HG02840 (cell line): ENCODE measurements around the gene APOBEC3G.

Experiments used
- ATAC-seq: cut with Tn5 transposase; IDR thresholded peaks from one replicate; pipeline ENCODE4 v1.9.1; 2021; ENCODE audit warnings: mild to moderate bottlenecking, moderate library complexity, moderate number of reproducible peaks; ENCODE audit not compliant: unreplicated experiment, low FRiP score

Gene APOBEC3G

DNA sequence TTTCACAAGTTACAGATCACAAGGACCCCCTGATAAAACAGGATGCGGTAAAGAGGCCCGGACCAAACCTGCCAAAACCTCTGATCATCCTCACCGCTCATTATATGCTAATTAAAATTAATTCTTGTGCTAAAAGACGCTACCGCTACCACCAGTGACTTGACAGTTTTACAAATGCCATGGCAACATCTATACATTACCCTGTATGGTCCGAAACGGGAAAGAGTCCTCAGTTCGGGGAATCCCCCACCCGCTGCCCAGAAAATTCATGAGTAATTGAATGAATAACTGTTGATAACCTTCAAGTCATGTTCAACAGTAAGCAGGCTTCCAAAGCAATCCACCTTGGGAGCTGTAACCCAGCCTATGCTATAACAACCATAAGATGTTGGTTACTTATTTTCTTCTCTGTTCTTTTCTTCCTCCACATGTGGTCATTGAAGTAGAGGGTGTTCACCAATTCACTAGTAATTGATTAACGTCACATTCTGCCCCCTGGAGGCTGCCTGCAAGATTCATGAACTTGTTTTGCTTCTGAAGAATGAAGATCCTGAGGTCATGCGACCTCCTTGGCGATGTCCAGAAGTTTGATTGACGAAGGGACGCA, 40.6 kb downstream of the APOBEC3G start:
- no peak for ATAC-seq

DNA sequence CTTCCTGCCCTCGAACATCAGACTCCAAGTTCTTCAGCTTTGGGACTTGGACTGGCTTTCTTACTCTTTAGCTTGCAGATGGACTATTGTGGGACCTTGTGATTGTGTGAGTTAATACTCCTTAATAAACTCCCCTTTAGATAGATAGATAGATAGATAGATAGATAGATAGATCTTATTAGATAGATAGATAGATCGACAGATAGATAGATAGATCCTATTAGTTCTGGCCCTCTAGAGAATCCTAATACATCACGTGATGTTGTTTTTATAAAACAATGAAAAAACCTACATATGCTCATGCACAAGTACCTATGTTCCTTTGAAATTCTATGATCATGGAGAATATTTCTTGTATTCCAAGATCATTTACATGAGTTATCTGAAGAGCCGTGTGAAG, 43.9 kb downstream of the APOBEC3G start:
- no peak for ATAC-seq

DNA sequence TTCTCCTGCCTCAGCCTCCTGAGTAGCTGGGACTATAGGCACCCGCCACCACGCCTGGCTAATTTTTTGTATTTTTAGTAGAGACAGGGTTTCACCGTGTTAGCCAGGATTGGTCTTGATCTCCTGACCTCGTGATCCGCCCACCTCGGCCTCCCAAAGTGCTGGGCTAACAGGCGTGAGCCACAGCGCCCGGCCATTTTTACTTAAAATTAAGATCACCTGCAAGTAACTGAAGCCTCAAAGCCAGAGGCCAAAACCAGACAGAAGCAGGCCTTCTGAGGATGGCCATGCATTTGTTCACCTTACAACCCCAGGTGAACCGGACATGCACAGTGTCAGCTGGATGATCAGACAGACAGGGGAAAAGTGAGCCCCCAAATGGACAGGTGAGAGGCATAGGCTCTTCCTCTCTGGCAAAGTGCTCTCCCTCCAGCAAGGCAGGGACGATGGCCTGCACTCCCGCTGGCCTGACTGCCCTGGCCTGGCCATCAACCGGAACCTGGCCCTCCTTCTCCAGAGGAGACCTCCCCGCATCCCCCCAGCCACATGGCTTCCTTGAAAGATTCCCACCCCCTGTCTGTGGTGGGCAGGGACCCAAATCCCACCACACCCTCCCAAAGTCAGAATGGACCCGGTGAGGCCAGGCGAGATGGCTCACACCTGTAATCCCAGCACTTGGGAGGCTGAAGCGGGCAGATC, 45.8 kb downstream of the APOBEC3G start:
- no peak for ATAC-seq

DNA sequence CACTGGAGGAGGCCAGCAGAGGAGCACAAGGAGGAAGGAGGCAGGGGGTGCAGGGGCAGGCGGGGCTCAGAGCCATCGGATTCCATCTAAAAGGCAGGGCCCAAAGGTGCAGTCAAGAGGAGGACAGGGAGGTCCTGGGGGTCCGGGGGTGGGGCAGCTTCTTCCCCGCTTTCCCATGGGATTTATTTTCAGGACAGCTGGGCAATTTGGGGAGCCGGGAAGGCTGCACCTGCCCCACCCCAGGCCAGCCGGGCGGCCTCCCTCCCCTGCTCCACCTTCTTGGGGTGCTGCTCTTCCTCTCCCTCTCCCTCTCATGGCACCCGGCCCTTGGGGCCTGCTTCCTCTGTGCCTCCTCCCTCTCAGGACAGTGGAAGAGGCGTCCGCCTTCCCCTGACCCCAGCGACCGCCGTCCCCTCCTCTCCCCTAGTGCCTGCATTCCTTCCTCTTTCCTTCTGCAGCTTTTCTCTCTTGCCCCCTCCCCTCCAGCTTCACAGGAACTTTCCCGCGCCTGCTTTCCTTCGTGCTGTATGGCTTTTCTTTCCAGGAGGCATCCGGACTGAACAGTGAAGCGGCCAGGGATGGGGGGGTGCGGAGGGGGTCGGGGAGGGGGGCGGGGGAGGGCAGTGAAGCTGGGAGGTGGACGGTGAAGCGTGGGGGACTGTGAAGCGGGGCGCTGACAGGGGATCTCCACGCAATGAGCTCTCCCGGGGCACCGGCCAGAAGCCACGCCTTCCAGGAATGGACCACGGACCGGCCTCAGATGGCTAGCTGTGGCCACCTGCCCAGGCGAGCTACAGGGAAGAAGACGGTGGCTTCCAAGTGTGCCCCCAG, 46.9 kb downstream of the APOBEC3G start:
- no peak for ATAC-seq

- ATAC-seq = no peak
Observed at GRCh38 chr22:39125622-39126021, 48.5 kb downstream of the APOBEC3G start.

DNA sequence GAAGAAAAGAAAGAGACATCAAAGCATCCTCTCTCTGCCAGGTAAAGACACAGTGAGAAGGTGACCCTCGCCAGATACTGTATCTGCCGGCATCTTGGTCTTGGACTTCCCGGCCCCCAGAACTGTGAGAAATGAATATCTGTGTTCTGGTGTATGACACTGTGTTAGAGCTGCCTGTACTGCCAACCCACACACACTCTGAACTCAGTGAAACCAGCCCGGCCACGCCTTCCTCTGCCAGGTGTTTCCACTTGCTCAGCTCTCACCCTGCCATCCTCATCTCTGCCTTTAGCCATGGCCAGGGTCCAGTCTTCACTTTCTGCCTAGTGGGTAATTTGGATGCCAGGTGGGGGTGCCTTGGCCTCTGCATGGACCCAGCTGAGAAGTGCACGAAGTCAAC, 51.4 kb downstream of the APOBEC3G start:
- no peak for ATAC-seq

DNA sequence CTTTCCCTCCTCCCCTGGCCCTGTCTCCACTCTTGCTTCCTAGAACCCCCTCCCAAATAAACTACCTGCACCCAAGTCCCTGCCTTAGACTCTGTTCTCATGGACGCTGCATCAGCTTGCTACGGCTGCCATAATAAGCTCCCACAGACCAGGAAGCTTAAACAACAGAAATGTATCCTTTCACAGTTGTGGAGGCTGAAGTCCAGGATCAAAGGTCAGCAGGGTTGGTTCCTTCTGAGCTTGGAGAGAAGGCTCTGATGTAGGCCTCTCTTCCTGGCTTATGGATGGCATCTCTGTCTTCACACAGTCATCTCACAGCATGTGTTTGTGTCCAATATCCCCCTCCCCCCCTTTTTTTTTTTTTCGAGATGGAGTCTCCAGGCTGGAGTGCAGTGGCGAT, 52.0 kb downstream of the APOBEC3G start:
- no peak for ATAC-seq

DNA sequence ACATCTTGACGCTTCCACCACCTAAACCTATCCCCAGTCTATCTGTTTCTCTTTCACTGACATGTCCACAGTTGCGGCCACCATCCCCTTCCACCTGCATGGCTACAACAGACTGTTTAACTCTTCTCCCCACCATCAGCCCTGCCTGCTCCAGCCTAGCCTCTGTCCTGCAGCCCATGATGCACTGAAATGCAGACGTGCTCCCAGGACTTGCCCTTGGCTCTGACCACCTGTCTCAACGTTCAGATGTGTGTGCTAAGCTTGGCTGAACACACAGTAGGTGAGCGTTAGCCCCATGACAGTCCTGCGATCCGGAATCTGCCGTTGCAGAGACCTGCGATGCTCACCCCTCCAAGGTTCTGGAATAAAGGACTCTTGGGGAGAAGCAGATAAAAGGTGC, 52.7 kb downstream of the APOBEC3G start:
- no peak for ATAC-seq

DNA sequence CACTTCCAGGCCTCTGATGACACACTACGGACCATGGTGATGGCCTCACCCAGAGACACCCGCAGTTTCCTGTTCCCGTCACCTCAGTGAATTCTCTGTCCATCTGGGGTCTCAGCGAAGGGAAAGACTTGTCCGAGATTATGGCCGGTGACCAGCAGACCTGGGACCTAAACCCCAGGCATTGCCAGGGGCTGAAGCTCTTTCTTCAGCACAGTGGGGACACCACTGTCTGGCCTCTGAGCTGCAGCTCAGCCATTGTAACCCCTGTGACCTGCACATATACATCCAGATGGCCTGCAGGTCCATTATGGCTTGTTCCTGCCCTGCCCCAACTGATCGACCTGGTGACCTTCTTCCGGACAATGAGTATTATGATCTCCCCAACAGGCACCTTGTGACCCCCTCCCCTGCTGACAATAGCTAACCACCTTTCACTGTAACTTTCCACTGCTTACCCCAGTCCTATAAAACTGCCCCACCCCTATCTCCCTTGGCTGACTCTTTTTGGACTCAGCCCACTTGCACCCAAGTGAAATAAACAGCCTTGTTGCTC, 53.2 kb downstream of the APOBEC3G start:
- no peak for ATAC-seq

DNA sequence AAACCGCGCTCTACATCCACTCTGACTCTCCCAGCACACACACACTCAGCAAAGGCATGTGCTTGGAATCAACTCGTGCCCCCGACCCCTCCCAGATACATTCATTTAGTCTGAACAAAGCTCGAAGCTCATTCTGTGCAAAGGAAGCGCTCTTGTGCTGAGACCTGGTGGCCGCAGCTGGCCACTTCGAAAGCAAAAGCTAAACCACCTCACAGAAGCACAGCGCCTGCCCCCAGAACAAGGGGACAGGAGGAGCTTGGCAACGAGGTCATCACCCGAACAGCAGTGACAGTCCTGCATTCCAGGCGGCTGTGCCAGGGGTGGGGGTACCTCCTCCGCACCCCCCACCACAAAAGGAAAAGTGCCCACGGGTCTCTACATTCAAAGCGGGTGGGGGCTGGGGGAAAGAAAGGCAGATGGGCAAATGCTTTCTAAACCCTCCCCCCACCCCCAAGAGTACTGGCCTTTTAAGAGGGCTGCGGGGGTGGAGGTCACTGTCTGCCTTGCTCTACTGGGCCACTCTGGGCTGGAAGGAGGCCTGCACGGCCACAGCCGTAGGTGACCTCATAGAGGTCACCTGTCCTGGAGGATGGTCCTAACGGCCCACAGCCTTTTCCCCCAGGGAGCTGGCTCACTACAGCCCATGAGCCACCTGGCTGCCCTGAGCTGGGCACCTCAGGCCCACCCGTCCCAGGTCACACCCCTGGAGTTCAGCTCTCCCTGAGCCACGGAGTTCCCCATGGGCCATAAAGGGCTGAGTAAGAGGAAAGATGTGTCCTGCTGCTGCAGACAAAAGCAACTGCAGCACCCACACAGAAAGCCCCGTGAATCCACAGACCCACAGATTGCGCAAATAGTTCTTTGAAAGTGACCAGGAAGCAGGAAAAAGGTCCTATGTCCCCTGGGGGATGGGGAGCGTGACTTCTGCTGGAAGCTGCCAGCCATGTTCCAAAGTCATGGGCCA, 54.1 kb downstream of the APOBEC3G start:
- ATAC-seq = no peak

GRCh38 chr22:39132281-39132680, 55.2 kb downstream of the APOBEC3G start:
- no peak for ATAC-seq

DNA sequence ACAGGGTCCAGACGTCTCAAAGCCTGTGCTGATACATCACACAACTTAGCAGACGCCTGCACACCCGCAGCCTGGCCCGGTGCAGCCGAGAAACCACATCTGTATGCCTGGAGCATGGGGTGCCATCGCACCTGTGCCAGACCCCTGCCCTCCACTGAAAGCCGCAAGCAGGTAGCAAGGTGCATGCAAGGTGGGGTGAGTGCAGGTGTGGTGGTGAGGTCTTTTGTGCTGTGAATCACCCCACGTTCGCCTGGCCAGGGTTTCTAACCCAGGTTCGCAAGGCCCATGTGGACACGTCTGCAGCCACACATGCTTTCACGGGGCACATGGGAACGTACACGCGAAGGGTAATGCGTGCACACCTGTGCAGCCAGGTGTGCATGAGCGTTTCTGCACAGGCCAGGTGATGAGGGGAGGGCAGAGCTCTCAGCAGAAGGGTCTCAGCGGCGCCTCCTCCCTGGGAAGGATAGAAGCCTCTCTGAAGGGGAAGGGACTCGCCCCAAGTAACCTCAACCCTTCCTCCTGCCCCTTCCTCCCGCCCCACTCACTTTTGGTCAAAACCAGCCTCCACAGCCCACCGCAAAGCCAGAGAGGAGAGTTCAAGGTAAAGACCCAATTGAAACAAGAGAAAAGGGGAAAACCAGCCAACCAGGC, 55.9 kb downstream of the APOBEC3G start:
- ATAC-seq = no peak

DNA sequence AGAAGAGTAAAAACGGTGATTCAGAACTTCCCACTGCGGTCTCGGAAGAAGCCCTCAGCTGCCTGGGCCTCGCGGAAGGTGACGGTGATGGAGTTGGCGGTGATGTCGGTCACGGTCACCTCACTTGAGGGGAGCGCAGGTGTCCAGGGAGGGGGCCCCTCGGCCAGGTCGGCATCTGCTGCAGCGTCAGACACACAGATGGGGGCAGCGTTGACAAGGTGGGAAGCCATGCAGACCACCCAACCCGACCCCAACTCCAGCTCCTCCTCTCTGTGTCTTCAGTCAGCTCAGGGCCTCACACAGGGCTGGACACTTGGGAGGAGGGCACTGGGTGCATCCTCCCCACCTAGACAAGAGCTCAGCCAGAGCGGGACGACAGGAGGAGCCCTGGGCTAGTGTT, 56.8 kb downstream of the APOBEC3G start:
- no peak for ATAC-seq

DNA sequence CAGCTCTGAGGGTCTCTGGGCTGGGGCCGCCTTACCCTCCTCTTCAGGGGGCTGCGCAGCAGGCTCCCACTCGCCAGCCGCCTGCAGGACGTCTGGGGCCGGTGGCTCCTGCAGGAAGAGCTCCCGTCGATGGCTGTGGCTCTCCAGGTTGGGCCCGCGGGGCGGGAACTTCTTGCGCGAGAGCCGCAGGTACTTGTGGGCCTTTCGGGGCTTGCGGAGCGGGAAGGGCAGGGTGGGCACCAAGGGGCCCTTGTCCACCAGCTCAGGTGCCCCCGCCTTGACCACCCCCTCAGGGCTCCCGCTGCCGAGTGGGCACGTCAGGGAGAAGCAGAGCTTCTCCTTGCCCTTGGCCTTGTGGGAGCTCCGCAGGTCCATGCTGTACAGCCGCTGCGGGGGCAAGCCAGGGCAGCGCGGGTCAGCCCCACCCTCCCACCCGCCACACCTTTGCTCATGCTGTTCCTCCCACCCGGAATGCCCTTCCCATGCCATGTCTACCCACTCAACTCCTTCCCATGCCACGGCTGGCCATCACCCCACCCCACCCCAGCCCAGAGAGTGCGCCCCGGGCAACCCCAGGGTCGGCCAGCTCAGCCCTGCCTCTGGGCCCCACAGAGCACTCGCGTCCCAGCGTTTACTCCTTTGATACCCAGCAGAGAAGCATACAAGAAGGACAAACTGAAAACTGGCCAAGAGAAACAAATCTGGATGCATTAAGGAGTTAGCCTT, 57.5 kb downstream of the APOBEC3G start:
- ATAC-seq = no peak

DNA sequence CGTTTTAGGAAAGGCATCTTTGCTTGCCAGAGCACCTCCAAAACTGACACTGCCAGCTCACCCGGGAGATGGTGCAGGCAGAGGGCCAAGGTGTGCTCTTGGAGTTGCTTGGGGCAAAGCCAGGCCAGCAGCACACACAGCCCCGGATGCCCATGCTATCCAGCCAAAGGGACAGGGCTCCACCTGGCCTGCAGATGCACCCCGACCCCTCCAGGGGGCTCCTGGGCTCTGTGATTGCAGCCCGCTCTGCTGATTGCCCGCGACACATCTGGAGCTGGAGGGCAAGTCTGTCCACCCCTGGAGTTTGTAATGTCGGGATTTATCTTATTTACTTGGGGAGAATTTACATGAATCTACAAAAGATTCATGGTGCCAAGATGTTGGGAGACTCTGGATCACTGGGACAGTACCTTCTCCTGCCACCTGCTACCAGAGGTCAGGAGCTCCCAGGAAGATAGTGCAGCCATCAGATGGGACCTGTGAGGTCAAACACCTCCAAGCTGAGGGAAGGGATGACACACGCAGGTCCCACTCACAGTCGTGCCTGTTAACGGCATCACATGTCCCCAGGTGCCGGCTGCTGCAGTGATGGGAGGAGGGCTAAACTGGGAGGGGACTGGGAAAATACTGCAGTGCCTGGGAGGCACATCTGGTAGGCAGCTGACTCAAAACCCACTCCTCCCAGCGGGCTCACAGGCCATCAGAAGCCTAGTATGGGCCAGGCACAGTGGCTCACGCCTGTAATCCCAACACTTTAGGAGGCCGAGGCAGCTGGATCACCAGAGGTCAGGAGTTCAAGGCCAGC, 58.2 kb downstream of the APOBEC3G start:
- ATAC-seq = no peak

- ATAC-seq = no peak
Observed at GRCh38 chr22:39136317-39136716, 59.2 kb downstream of the APOBEC3G start.
